Measurements from ENCODE around the gene ZNF394.
"Not testable (repeated sequence)": the region's sequence is repeated elsewhere in the genome, so short reads cannot be mapped to it uniquely, and the experiment has no call there.

Gene ZNF394

DNA sequence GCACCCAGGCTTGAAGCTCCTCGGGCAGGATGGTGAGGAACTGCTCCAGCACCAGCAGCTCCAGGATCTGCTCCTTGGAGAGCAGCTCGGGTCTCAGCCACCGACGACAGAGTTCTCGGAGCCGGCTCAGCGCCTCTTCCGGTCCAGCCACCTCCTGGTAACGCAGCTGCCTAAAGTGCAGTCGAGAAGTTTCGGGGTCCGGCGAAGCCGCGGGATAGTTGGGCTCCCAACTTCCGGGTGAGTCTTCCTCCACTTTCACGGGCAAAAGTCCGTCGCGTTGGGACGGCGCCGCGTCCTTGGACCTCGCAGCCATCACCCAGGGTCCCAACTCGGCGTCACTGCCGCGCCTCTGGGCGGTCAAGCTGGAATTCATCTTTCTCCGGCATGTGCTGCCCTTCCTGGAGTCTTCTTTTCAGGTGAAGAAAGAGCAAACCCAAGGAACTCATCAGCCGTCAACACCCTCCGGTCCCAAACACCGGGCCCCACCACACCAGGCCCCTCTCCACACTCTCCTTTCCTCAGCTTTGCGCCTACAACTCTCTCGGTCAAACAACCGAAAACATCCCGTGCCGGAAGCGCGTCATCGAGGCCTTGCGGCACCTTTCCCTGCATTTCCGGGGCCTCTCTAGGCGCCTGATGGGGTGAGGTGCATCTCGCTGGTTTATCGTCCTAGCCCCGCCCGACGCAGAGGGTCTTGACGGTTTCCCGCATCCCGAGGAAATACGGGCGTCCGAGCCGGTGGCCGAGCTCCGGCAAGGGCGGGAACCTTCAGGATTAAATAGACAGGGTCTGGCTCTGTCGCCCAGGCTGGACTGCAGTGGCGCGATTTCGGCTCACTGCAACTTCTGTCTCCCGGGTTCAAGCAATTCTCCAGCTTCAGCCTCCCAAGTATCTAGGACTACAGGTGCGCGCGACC, at the start of gene ZNF394:
Gene ZNF394, minus strand, starts transcription at position 561 of the 916 bp plus-strand sequence. Its CDS starts 188 bp downstream, at position 373.
- peak; percentile 85 for DNase-seq (ENCODE audit: low read depth)

GRCh38 chr7:99549545-99549944, 49.5 kb upstream of the ZNF394 start:
- DNase-seq (ENCODE audit: low read depth) = not testable (repeated sequence)

GRCh38 chr7:99545308-99545707, 45.2 kb upstream of the ZNF394 start:
- DNase-seq (ENCODE audit: low read depth) = not testable (repeated sequence)

DNA sequence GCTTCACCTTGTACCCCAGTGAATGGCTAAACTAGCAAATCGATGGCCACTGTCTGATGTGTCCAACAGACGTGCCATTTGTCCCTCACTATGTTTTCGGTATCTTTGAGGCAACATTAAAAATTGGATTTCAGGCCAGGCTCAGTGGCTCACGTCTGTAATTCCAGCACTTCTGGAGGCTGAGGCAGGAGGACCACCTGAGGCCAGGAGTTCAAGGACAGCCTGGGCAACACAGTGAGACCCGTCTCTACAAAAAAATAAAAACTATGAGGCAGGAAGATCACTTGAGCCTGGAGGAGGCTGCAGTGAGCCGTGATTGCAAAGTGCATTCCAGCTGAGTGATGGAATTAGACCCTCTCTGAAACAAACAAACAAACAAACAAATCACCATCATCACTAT, 43.8 kb upstream of the ZNF394 start:
- DNase-seq (ENCODE audit: low read depth) = no peak

- no peak for DNase-seq (ENCODE audit: low read depth)
Measured at GRCh38 chr7:99543081-99543671, 43.1 kb upstream of the ZNF394 start.

DNA sequence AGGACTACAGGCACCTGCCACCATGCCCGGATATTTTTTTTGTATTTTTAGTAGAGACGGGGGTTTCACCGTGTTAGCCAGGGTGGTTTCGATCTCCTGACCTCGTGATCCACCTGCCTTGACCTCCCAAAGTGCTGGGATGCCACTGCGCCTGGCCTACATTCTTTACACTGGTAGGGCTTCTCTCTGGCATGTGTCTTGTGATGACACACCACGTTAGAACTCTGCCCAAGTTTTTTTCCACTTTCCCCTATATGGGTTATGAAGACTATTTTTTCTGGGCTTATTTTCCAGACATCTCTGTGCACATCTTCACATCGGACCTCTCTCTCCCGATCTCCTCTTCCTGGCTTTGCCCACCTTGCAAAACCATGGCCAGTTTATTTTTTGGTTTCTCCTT, 41.1 kb upstream of the ZNF394 start:
- no peak for DNase-seq (ENCODE audit: low read depth)

DNA sequence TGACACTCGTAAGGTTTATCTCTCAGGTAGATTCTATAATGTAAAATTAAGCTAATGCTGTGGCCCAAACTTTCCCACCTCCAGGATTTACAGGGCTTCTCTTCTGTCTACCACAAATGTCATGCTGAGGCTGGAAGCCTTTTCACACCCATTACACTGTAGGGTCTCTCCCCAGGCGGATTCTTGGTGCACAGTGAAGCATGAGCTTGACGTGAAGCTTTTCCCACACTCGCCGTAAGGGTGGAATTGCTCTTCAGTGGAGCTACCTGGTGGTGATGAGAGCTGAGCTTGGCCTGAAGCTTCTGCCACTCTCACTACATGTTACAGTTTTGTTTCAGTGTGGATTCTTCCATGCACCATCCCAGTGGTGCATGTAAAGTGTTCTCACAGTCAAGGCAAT, 40.5 kb upstream of the ZNF394 start:
- no peak for DNase-seq (ENCODE audit: low read depth)

GRCh38 chr7:99539213-99539811, 39.2 kb upstream of the ZNF394 start:
- no peak for DNase-seq (ENCODE audit: low read depth)

GRCh38 chr7:99535667-99536066, 35.6 kb upstream of the ZNF394 start:
- no peak for DNase-seq (ENCODE audit: low read depth)

DNA sequence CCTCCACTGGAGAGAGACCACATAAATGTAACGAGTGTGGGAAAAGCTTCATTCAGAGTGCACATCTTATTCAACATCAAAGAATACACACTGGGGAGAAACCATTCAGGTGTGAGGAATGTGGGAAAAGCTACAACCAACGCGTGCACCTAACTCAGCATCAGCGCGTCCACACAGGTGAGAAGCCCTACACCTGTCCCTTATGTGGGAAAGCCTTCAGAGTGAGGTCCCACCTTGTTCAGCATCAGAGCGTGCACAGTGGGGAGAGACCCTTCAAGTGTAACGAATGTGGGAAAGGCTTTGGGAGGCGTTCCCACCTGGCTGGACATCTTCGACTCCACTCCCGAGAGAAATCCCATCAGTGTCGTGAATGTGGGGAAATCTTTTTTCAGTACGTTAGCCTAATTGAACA, 31.3 kb upstream of the ZNF394 start:
- DNase-seq (ENCODE audit: low read depth) = no peak

DNA sequence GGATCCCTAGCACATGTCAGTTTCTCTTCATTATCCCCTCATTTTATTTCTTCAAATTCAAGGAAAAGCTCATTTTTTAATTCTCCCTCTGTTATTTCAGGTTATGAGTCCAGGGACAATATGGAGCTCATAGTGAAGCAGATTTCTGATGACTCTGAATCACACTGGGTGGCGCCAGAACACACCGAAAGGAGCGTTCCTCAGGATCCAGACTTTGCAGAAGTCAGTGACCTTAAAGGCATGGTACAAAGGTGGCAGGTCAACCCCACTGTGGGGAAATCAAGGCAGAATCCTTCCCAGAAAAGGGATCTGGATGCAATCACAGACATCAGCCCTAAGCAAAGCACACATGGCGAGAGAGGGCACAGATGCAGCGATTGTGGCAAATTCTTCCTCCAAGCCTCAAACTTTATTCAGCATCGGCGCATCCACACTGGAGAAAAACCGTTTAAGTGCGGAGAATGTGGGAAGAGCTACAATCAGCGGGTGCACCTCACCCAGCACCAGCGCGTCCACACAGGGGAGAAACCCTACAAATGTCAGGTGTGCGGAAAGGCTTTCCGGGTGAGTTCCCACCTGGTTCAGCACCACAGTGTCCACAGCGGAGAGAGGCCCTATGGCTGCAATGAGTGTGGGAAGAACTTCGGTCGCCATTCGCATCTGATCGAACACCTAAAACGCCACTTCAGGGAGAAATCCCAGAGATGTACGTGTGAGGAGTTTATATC, 25.8 kb upstream of the ZNF394 start:
- peak; percentile 10 for DNase-seq (ENCODE audit: low read depth)

DNA sequence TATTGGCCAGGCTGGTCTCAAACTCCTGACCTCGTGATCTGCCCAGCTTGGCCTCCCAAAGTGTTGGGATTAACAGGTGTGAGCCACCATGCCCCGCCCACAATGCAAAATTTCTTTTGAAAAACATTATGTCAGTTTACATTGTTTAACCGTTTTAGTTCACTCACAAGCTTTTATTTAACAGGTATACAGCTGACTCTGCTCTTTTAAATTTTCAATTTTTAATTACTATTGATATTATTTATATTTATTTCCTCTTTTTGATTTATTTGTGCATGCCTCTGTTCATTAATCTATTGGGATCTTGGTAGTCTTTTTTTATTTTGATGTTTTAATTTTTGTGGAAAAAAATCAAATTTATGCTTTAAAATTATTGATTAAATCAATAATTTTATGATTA, 21.3 kb upstream of the ZNF394 start:
- DNase-seq (ENCODE audit: low read depth) = no peak

DNA sequence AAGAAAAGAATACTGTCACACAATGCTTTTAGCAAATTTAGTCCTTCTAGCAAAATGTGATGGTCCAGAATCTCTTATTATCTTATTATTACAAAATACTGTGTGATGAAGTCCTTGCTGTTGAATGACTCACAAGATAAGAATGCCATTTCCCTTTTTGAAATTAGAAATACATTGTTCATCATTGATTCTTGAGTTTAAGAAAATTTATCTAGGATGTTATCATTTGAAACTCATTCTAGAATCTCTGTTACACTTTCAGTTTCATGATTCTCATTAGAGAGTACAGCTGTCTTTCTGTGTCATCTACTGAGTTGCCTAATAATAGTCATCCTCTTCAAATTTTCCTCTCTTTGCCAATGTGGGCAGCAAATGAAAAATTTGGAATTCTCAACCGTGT, 14.0 kb upstream of the ZNF394 start:
- no peak for DNase-seq (ENCODE audit: low read depth)

DNA sequence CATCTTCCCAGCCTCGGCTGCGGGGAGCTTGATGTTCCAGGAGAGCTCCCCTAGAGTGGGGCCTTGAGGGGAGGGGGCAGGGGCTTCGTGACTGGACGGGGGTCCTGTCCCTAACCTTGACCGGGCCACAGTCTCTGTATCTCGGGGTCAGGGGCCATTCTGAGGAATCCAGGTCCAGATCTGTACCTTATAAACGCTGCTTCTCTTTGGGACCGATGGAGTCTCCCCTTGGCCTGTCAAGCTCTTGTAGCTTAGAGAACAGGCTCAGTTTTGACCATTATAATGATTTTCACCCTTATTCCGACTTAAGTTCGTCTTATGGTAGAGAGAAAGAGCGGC, 5.2 kb upstream of the ZNF394 start:
- no peak for DNase-seq (ENCODE audit: low read depth)

DNA sequence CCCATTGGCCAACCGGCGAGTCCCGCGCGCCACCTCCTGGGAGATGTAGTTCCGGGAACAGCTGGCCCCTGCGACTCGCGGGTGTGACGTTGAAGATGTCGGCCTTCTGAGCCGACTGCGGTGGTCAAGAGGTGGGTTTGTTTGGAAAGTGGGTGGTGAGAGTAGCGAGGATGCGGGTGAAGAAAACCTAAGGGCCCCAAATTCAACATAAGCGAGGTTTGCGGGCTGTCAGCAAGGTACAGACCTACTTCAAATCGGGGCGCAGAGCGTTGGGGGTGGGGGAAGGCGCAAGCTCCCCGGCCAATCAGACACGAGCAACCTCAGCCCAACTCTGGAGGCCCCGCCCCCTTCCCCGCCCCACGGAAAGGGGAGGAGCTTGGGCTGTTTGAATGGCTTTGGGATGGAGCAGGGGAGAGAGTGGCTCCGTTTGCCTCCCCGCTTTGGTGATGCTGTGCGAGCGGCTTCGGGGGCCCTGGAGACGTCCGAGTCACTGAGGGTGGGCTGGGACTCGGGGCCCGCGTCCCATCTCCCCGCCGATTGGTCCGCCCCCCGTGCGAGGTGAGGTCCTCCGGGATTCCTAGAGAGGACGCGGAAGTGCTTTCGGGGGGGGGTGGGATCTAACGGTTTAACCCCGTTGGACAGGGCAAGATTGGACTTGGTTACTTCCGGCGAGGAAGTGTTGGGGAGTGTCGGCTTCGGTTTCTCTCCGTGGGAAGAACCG, 4.7 kb upstream of the ZNF394 start, which contains the start of gene ZKSCAN5:
Gene ZKSCAN5, plus strand, starts transcription at position 60 of the 721 bp plus-strand sequence. CDS start 1,383 bp downstream, outside the sequence.
- DNase-seq (ENCODE audit: low read depth) = peak; percentile 95

DNA sequence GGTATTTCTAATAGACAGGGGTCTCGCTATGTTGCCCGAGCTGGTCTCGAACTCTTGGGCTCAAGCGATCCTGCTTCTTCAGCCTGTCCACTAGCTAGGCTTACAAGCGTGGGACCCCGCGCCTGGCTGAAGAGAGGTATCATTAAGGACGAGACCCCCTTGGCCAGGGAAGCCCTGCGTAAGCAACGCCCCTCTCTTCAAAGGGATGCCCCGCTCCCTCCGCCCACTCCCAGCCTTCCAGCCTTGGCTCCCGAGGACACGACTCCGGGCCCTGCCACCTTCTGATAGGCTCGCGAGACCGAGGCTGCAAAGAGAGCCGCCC, 4.2 kb upstream of the ZNF394 start:
- DNase-seq (ENCODE audit: low read depth) = no peak

- not testable (repeated sequence) for DNase-seq (ENCODE audit: low read depth)
Measured at GRCh38 chr7:99501236-99501635, 1.2 kb upstream of the ZNF394 start.

GRCh38 chr7:99500637-99501009, 542 bp upstream of the ZNF394 start:
- DNase-seq (ENCODE audit: low read depth) = no peak

- DNase-seq (ENCODE audit: low read depth) = no peak
Measured at GRCh38 chr7:99499371-99499720, 735 bp downstream of the ZNF394 start.

- DNase-seq (ENCODE audit: low read depth) = no peak
Measured at GRCh38 chr7:99498546-99498944, 1.5 kb downstream of the ZNF394 start.

- no peak for DNase-seq (ENCODE audit: low read depth)
Measured at GRCh38 chr7:99497766-99498545, 2.1 kb downstream of the ZNF394 start.
